IPS DF 19.7 (cell line): ENCODE data around the gene LSM7.

Experiments
- DNase-seq: peaks from one replicate; pipeline ENCODE4 v3.0.0-alpha.2; 2013; ENCODE audit warnings: low read depth, low spot score

The LSM7 gene

DNA sequence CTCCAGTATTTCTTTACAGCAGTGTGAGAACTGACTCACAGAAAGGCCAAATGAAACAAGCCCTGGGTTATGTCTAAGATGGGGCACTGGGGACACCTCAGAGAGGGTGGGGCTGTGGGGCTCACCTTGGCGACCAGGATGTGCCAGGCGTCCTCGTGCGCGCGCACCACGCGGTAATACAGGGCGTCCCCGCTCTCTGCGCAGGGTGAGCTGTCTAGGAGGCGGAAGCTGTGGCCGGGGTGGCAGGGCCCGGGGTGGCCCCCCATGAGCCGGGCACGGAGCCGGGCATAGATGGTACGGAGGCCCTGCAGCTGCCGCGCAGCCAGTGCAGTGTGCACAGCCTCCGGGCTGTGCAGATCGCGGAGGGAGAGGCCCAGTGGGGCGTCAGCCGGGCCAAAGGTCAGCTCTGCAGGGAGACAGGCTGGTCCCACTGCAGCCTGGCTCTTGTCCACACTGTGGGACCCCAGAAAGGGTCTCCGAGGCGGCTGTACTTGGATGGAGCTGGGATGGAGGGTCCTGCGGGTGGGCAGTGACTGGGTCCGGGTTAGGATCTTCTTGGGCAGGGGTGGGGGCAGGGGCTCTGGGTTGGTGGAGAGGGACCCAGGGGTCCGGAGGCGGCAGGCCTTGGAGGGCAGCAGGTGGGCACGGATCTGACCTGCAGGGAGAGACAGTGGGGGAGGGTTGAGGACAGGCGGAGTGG is 49.8 kb downstream of the LSM7 start:
- DNase-seq: no peak

GRCh38 chr19:2277138-2277537 is 51.2 kb downstream of the LSM7 start:
- DNase-seq: no peak

GRCh38 chr19:2276429-2276986 is 51.9 kb downstream of the LSM7 start:
- no peak for DNase-seq

DNA sequence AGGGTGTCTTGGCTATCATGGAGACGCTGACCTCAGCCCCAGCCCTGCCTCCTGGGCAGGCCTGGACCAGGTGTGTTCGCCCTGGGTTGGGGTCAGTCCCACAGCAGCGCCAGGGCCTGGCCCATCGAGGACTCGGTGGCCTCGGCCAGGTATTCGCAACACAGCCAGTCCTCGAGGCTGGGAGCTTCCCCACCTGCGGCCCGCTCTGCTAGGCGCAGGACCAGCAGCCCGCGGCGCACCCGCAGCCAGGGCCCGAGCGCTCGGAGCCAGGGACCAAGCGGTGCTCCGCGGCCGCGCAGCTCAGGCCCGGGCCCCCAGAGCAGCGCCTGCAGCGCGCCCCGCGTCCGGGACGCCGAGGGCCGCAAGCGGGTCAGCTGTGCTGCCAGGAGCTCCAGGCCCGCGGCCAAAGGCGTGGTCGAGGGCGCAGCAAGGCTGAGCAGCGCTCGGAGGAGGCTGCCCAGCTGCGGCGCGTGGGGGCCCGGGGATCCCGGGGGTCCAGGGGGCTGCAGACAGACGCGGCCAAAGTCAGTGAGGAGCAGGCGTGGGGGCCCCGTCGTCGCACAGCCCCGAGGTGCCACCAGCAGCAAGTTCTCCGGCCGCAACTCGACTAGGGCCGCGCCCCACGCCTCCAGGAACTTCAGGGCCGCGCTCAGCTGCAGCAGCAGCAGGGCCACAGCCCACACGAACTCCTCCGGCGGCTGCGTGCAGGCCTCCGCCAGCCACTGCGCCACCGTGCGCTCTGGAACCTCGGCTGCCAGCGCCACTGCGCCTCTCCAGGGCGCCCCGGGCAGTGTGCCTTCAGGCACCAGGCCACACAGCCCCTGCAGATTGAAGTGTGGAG is 52.6 kb downstream of the LSM7 start:
- no peak for DNase-seq

DNA sequence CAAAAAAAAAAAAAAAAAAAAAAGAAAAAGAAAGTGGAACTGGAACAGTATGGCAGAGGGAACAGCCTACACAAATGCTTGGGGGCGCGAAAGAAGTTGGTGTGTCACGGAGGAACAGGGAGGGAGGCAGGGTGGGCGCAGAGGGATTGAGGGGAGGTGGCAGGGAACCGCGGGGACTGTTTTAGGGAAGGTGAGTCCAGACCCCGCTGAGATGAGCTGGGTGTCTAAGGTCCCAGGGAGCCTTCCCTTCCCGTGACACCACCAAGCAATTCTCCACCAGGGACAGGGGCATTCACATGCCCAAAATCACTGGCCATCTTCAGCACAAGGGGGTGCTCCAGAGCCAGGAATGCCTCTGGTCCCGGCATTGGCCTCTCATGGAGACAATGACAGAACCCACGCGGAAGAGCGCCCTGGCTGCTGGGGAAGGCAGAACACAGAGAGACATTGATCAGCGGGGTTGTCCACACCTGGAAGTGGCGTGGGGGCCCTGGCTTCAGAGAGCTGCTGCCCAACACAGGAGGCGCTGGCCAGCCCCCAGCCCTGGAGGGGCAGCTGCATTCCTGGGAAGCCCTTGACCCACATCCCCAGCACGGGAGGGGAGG is 53.4 kb downstream of the LSM7 start:
- DNase-seq: no peak

- no peak for DNase-seq
Measured at GRCh38 chr19:2274185-2274711, 54.1 kb downstream of the LSM7 start.

DNA sequence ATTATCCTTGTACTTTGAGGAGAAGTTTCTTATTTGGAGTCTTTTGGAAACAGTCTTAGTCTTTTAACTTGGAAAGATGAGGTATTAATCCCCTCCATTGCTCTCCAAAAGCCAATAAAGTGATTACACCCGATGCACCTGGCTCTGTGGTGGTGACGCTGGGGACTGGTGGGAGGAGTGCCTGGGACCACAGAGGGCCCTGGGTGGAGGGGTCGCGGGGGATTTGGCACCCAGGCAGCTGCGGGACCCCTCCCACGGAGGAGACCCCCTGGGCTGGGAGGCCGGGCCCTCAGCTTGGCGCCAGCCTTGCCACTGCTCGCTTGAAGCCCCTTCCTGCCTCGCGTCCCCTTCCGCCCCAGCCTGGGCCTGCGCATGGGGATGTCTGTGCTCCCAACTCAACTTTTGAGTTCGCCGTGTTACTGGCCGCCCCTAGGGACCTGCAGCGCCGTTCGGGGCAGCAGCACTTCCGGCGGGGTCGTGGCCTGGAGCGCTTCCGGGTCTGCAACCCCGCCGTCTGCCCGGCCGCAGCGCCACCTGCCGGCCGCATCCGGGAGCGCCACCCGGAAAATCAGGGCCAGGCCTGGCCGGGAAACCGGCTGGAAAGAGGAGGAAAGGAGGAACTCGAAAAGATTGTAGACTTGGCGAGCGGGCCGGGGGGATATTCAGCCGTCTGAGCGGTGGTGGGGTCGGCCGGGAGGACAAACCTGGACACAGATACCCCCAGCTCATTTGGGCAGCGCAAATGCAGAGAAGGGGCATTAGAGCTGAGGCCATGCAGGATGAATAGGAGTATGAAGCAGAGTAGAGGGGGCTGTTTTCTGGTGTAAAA is 54.8 kb downstream of the LSM7 start:
- DNase-seq: no peak
